Right lung (tissue), 5 donors: ENCODE measurements around the gene MAST3. TPM values are rescaled to one million over a fixed set of nuclear protein-coding genes. Genes with fewer than 3 reads are reported as not detected.

Experiments
- DNase-seq, 2 donors: peaks; one replicate each; pipeline ENCODE4 v3.0.0-alpha.2; 2013
- polyA plus RNA-seq, 5 donors: library from polyadenylated mRNA; unstranded; fragments of 120-200 nt; gene quantifications; one replicate each; pipeline versions ENCODE4 v1.2.1 to v1.2.3, GENCODE V29; 2013; ENCODE audit warnings: inconsistent platforms in 1 of 5, low replicate concordance in 1 of 5; ENCODE audit not compliant: insufficient read length in 5 of 5, insufficient read depth in 1 of 5

MAST3 gene
- polyA plus RNA-seq, 5 donors = 3.8 to 10.3 (median 6.1) TPM

DNA sequence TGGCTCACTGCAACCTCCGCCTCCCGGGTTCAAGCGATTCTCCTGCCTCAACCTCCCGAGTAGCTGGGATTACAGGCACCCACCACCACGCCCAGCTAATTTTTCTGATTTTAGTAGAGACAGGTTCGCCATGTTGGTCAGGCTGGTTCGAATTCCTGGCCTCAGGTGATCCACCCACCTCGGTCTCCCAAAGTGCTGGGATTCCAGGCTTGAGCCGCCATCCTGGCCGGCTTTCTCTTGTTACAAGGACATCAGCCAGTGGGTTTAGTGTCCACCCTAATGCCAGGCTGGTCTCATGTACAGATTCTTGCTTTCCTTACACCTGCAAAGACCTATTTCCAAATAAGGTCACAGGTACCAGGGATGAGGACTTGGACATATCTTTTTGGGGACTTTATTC, 62.2 kb downstream of the MAST3 start:
- no peak for DNase-seq

DNA sequence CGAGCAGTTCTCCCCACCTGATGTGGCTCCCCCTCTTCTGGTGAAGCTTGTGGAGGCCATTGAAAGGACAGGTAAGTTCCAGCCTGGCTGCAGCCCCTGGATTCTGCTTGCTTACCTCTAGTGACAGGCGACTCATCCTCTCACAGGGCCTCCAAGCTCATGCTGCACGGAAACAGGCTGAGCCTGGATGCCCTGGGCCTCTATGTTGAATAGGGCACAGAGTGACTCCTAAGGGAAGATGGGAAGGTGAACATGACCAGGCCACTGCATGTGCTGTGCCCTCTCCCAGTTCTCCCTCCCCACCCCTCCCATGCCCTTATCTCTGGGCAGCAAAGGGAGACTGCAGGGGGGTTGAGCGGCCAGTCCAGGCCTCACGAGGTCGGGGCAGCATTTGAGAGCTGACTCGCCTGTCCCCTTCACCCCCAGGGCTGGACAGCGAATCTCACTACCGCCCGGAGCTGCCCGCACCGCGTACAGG, 63.0 kb downstream of the MAST3 start:
- no peak for DNase-seq

DNA sequence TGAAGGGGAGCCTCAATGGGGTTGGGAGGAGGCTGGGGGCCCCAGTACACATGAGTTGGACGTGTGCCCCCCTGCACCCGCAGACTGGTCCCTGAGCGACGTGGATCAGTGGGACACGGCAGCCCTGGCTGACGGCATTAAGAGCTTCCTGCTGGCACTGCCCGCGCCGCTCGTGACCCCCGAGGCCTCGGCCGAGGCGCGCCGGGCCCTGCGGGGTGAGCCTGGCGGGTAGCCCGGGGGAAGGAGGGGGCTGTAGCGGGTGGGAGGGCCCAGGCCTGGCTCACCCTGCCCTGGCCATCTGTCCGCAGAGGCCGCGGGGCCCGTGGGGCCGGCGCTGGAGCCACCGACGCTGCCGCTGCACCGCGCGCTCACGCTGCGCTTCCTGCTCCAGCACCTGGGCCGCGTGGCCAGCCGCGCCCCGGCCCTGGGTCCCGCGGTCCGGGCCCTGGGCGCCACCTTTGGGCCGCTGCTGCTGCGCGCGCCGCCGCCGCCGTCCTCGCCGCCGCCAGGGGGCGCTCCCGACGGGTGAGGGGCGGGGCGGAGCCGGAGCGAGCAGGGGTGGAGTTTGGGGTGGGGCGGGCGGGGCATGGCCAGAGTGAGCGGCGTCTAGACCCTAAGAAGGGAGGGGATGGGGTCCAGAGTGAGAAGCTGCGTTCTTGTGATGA, 63.5 kb downstream of the MAST3 start:
- DNase-seq = peak; percentile 37 to 38

DNA sequence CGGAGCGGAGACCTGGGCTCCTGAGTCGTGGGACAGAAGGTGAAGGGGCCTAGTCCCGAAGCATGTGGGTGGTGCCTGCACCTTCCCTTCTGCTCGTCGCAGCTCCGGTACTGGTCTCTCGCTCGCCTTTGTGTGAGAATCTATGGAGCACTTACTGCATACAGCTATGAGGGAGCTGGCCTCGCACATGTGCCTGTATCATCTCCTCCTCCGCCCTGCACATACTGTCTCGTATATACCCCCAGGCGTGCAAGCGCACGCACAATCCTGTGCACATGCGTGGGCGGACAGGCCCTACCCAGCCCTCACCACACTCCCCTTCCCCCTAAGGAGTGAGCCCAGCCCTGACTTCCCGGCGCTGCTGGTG, 64.0 kb downstream of the MAST3 start:
- DNase-seq = no peak

DNA sequence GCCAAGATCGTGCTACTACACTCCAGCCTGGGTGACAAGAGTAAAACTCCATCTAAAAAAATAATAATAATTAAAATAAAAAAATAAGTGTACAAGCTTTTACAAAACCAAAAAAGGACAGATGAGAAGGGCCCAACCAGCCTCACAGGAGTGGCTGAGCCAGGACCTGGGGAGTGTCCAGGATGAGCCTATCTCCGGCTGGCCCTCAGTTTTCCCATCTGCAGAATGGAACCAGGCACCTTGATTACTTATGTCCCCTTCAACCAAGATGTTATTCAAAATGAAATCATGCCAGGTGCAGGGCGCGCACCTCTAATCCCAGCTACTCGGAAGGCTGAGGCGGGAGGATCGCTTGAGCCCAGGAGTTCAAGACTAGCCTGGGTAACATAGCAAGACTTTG, 66.5 kb downstream of the MAST3 start:
- DNase-seq = no peak

DNA sequence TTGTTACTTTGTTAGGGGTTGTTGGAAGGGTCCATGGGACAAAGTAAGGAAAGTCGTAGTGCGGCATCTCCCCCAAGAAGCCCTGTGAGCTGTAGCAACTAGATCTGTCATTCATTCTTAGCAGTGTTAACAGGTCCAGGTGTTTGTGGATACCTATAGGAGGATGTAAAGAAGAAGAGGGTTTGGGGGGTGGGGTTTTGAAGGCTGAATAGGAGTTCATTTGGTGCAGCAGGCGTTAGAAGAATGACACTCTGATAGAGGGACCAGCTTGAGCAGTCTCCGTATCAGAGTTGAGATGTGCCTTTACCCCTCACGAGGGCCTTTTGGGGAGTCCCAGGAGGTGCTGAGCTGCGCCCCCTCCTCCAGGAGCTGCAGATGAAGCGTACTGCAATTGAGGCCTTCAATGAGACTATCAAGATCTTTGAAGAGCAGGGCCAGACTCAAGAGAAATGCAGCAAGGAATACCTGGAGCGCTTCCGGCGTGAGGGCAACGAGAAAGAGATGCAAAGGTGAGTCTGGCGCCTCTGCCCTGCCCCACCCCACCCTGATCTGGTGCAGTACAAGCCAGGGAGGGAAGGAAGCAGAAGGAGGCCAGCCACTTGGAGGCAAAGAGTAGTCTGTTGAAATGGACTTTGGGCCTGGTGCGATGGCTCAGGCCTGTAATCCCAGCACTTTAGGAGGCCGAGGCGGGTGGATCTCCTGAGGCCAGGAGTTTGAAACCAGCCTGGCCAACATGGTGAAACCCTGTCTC, 68.4 kb downstream of the MAST3 start:
- no peak for DNase-seq

DNA sequence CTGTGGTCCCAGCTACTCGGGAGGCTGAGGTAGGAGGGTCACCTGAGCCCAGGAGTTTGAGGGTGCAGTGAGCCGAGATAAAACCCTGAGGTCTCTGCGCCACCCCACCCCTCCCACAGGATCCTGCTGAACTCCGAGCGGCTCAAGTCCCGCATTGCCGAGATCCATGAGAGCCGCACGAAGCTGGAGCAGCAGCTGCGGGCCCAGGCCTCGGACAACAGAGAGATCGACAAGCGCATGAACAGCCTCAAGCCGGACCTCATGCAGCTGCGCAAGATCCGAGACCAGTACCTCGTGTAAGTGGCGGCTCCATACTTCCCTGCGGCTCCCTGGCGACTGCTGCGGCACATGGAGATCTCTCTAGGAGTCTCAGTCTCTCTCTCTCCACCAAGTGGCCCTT, 69.4 kb downstream of the MAST3 start:
- DNase-seq = no peak

DNA sequence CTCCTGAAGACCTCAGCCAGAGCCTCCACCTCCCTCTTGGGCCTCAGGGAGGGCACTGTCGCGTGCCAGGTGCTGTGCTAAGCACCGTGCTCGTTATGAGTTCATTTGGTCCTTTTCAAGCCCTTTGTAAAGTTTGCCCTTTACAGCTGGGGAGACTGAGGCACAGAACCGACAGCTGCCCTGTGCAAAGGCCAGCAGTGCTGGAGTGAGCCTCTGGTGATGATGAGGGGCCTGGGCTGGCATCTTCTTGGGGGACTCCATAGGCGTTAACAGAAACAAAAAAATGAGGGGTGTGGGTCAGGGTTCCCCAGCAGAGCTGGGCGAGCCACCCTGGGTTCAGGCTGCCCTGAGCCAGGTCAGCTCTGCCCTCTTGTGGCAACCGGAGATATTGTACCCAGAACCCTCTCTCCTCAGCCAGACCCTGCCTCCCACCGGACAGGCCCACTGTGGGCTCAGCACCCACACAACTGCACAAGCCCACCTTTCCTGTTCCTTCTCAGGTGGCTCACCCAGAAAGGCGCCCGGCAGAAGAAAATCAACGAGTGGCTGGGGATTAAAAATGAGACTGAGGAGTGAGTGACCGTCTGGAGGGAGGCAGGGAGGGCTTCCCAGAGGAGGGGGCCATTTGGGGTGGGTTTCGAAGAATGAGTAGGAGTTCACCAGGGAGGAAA, 70.5 kb downstream of the MAST3 start:
- no peak for DNase-seq

DNA sequence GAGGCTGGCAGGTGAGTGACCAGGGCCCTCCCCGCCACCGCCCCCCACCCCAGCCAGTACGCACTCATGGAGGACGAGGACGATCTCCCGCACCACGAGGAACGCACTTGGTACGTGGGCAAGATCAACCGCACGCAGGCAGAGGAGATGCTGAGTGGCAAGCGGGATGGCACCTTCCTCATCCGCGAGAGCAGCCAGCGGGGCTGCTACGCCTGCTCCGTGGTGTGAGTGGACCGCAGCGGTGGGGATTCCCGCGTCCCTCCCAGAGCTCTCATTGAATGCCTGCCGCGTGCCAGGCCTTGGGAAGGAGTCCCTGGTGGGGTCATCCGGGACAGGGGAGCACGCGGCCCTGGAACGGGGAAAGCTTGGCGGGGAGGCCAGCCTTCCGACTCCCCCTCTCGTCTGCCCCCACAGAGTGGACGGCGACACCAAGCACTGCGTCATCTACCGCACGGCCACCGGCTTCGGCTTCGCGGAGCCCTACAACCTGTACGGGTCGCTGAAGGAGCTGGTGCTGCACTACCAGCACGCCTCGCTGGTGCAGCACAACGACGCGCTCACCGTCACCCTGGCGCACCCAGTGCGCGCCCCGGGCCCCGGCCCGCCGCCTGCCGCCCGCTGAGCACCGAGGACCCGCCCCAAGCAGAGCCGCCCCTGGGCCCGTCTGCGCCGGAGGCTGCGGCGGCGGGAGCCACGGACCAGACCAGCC, 71.2 kb downstream of the MAST3 start:
- no peak for DNase-seq

DNA sequence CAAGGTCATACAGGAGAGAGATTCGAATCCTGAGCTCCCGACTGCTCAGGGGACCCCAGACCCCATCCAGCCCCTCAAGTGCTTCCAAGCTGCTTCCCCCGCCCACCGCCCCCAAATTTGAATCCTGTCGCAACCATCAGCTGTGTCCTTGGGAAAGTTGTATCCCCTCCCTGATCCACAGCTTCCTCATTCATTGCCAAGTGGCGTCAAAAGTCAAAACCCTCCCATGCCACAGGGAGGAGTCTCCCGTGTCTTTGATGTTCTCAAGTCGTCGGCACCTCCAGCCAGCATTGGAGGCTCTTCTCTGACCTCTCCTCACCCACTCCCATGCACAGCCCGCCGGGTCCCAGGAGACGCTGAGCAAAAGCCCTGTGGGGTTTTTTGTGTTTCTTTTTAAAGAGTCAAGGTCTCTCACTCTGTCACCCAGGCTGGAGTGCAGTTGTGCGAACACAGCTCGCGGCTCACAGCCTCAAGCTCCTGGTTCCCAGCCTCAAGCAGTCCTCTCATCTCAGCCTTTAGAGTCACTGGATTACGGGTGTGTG, 73.2 kb downstream of the MAST3 start:
- no peak for DNase-seq

DNA sequence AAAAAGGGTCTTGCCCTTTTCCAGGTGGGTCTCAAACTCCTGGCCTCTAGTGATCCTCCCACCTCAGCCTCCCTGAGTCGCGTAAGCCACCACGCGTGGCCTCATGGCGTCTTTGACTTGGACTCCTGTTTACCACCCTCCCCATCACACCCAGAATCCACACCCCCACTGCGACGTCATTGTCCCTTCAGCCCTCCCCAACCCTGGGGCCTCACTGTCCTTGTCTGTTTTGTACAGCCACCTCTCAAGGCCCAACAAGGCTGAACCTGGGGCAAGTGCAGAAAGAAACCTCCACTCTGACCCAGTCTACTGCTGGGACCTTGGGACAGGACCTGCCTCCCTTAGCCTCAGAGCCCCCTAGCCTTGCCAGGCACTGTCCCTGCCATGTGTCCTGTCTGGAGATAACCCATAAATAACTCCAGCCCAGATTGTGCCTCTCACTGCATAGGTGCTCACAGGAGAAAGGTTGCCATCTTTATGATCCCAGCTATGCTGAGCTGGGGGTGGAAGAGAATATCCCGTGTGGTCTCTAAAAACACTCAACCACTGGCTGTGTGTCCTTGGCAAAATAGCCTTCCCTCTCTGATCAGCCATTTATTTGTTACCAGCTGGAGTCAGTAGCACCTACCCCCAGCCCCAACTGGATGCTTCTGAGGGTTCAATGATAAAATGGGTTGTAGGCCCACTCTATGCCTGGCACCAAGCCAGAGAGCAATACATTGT, 74.2 kb downstream of the MAST3 start:
- no peak for DNase-seq

DNA sequence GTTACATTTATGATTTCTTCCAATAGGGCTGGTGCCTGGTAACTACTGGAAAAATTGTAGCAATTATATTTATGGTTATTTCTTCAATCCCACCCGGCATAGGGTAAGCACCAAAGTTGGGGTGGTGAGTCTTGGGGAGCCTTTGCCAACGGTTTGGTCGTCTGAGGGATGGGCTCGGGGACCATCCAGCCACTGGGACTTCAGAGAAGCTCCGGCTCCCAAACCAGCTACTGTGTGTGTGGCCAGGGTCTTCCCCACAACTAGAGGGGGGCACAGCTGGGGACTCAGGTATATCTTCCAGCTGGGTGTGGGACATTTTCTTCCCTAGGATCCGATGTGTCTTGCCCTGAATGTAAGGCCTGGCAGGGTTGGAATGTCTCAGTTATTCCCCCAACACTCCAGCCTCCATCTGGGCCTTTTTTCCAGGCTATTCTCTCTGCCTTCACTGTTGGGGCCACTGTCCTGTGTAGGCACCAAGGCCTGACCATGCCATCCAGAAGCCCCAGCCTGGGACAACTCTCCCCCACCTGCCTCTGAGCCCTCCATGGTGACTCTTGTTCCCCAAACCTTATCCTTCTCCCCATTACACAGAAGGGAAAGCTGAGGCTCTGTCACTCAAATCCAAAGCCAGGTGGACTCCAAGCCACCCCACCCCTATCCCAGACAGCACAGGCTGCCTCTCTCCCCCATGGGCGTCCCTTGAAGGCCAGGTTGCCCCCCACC, 74.9 kb downstream of the MAST3 start:
- no peak for DNase-seq

DNA sequence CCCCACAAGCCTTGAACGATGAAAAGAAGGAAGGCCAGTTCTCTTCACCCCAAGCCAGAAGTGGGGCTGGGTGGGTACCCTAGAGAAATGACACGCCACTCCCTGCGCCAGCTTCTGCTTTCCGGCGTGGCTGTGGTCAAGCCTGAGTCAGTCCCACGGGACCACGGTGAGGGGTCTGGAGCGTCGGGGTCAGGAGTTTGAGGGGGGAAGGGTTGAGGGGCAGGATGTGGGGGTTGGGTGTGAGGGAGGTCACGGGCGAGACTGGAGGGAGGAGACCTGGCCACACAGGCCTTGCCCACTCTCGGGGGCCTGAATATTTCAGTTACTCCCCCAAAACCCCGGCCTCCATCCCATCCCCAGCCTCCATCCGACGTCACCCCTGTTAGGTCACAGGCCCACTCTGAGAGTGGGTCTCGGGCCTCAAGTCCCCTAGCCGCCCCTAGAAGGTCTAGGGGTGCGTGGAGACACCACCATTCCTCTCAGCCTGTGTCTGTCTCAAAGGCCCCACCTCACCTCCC, 75.5 kb downstream of the MAST3 start:
- DNase-seq = no peak

DNA sequence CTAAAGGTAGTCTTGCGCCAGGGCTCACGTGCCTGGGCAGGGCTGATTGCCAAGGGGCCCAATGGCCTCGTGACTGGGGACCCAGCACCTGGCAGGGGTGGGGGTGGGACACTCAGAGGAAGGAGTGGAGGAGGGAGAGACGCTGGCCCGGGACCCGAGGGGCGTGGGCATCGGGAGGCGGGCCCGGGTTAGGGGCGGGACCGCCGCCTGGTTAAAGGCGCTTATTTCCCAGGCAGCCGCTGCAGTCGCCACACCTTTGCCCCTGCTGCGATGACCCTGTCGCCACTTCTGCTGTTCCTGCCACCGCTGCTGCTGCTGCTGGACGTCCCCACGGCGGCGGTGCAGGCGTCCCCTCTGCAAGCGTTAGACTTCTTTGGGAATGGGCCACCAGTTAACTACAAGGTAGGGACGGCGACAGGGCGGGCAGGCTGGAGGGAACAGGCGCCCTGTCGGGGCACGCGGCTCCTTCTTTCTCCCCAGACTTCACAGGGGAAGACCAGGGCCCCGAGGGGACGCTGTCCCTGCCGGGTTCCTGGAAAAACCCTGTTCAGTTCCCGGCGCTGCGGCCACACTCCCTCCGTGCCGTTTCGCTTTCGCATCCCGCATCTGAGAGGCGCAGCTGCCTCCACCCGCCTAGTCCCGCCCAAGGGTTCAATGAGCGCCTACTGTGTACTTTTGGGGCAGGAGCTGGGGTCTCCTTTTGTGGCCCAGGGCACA, 76.2 kb downstream of the MAST3 start, which contains the start of gene IFI30:
Gene IFI30, plus strand, starts transcription at position 242 of the 717 bp plus-strand sequence. Its CDS starts 29 bp downstream, at position 271.
- DNase-seq = peak in 1 of 2 donors; percentile 71

DNA sequence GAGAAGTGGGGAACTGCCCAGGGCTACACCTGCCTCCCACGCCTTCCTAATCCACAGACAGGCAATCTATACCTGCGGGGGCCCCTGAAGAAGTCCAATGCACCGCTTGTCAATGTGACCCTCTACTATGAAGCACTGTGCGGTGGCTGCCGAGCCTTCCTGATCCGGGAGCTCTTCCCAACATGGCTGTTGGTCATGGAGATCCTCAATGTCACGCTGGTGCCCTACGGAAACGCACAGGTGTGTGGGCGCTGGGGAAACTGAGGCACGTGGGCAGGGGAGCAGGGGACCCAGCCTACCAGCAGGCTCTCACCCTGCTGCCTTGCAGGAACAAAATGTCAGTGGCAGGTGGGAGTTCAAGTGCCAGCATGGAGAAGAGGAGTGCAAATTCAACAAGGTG, 77.4 kb downstream of the MAST3 start:
- DNase-seq = no peak

DNA sequence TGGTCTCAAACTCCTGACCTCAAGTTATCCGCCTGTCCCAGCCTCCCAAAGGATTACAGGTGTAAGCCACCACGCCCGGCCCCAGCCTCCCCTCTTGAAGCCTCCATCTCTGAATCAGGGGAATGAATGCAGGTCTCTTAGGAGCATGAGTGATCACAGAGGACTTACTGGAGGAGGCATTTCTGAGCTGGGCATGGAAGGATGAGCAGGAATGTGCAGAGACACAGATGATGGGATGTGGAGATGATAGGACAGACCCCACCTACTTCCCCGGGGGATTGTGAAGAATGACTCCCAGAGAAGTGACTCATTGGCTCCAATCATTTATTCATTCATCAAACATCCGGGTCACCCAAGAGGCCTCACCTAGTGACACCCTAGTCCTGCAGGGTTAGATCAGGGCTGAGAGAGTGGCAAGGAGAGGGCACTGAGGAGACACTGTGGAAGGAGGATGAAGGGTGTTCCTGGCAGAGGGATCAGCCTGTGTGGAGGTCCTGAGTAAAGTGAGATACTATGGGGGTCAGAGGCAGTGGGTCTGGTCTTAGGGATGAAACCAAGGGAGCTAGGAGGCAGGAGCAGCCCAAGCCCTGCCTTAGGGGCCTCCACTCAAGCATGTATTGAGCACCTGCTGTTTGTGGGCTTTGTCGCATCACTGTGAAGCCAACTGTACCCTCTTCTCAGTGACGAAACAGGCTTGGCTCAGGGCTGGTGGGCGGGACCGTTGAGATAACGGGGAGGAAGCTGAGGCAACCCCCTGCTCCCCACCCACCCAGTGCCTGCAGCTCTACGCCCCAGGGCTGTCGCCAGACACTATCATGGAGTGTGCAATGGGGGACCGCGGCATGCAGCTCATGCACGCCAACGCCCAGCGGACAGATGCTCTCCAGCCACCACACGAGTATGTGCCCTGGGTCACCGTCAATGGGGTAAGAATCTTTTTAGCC, 79.1 kb downstream of the MAST3 start:
- no peak for DNase-seq

DNA sequence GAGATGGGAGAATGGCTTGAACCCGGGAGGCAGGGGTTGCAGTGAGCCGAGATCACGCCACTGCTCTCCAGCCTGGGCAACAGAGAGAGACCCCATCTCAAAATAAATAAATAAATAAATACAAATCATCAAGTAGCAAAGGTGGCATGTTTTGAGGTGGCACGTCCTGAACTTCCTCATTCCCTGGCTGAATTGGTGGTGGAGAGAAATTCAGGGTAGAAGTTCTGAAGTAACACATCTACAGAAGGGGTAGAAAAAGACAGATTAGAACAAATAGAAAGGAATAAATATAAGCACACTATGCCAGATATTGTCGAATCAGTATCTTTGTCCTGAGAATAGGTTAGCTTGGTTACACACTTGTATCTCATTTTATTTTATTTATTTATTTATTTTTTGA, 82.4 kb downstream of the MAST3 start:
- DNase-seq = no peak

DNA sequence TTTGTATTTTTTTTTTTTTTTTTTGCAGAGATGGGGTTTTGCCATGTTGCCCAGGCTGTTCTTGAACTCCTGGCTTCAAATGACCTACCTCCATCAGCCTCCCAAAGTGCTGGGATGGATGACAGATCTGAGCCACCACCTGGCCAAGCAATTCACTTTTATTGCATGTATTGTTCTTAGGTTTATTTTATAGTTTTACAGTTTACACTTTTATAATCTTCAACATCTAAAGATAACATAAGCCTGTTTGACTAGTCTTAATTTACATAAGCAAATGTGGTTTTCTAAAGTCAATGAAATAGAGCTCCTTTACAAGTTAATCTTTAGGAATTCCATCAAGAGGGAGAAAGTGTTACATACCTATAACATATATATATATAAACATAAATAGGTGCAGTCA, 86.0 kb downstream of the MAST3 start:
- DNase-seq = no peak
